ENCODE data around the gene FAM32A.

Gene FAM32A

DNA sequence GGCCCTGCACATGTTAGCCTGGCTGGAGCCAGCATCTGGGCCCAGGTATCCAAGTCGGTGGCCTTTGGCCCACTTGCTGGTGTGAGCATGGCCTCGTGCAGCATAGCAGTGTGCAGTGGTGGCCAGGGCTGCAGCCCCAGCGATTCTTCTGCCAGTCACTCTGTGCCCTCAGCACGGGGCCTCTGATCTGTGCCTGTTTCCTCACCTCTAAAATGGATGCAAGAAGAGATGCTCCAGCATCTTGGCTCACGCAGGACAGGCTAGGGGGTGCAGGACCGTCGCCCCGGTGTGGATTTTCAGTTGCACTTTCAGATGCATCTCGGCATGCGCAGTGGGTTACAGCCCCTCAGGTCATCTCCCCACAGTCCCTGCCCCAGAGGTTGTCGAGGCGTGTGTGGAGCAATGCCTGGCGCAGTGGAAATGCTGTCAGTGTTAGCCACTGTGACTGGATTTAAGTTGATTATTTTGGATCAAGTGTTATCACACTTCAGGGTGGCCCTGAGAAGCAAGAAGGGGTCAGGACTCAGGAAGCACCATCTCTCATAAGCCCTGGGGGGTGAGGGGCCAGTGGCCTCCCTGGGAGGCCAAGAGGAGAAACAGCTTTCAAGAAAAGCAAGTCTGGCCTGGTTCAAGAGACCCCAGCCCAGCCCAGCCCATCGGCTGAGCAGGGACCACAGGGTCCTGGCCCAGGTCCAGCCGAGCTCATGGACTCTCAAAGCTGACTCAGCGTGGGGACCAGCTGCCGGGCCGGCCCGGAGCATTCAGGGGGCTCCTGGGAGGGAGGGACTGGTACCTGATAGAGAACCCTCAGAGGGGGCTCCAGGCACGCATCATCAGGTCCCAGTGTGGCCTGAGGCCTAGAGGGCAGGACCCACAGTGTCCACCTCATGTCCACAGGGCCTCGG is 40.3 kb downstream of the FAM32A start:
- no peaks in the 10 kb centered on the region for H3K4me1 ChIP-seq (ENCODE audit: control insufficient read depth, insufficient read depth, low read length)
- no peak overlapping the region for H3K9ac ChIP-seq (ENCODE audit: low read depth, low read length)
- no peak overlapping the region for H3K4me3 ChIP-seq (ENCODE audit: low read depth, low read length)
- no peak overlapping the region for H3K27ac ChIP-seq (ENCODE audit: low read depth, low read length)
- peaks cover 8% of the 10 kb centered on the region for H3K36me3 ChIP-seq (ENCODE audit: control insufficient read depth, insufficient read depth, low read length)
- H3K9me3 ChIP-seq (ENCODE audit: control insufficient read depth, insufficient read depth, low read length), result peaks cover 12% of the 10 kb centered on the region
- H3K27me3 ChIP-seq (ENCODE audit: control insufficient read depth, insufficient read depth, low read length), result no peaks in the 10 kb centered on the region

DNA sequence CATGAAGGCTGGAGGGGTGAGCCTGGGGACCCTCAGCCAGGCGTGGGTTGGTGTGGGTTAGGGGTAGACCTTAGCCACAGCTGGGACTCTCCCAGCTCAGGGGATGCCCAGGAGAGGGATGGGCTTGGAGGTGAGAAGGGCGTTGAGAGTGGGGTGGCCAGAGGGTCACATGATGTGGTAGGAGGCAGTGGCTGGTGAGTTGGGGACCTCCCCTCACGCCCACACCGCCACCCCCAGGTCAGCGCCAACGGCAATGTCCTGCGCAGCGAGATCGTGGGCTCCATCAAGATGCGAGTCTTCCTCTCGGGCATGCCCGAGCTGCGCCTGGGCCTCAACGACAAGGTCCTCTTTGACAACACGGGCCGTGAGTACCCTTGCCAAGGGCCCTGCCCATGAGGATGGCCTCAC is 41.0 kb downstream of the FAM32A start:
- peaks cover 5% of the 10 kb centered on the region for H3K9me3 ChIP-seq (ENCODE audit: control insufficient read depth, insufficient read depth, low read length)
- H3K27ac ChIP-seq (ENCODE audit: low read depth, low read length), result no peak overlapping the region
- H3K4me3 ChIP-seq (ENCODE audit: low read depth, low read length), result no peak overlapping the region
- H3K9ac ChIP-seq (ENCODE audit: low read depth, low read length), result no peak overlapping the region
- H3K4me1 ChIP-seq (ENCODE audit: control insufficient read depth, insufficient read depth, low read length), result no peaks in the 10 kb centered on the region
- H3K27me3 ChIP-seq (ENCODE audit: control insufficient read depth, insufficient read depth, low read length), result no peaks in the 10 kb centered on the region
- H3K36me3 ChIP-seq (ENCODE audit: control insufficient read depth, insufficient read depth, low read length), result peaks cover 8% of the 10 kb centered on the region

DNA sequence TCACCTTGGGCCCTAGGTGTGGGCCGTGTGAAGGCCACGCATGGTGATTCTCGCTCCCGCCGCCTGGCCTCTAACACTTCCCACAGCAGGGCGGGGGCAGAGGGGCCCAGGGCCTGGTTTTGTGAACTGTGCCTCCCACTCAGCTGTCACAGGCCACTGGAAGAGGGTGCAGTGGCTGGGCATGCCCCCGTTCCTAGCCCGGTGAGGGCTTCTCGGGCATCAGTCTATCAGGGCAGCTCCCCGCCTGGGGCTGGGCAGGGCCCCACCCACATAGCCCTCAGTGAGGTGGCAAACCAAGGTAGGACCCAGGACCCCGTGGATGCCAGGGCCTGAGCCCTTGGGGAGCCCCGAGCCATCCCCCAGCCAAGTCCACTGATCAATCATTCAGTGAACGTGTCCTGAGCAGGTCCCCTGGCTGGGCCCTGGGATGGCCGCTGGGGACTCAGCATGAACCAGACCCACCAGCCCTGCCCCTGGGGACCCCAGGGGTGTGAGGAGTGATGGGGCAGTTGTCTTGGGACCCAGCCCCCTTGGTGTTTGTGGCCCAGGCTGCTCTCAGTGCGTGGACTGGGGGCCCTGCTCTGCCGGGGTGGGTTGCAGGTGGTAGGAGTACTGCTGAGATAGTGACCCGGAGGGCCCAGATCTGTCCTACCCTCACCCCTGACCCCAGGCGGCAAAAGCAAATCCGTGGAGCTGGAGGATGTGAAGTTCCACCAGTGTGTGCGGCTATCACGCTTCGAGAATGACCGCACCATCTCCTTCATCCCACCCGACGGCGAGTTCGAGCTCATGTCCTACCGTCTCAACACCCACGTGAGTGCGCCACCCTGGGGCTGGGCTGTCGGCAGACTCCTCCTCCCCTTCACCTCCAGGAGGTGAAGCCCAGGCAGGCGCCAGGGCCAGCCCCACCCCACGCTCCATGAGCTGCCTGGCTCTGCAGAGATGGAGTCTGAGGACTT is 41.9 kb downstream of the FAM32A start:
- peaks cover 8% of the 10 kb centered on the region for H3K36me3 ChIP-seq (ENCODE audit: control insufficient read depth, insufficient read depth, low read length)
- H3K4me3 ChIP-seq (ENCODE audit: low read depth, low read length), result no peak overlapping the region
- H3K27ac ChIP-seq (ENCODE audit: low read depth, low read length), result no peak overlapping the region
- H3K27me3 ChIP-seq (ENCODE audit: control insufficient read depth, insufficient read depth, low read length), result no peaks in the 10 kb centered on the region
- H3K4me1 ChIP-seq (ENCODE audit: control insufficient read depth, insufficient read depth, low read length), result no peaks in the 10 kb centered on the region
- H3K9me3 ChIP-seq (ENCODE audit: control insufficient read depth, insufficient read depth, low read length), result no peaks in the 10 kb centered on the region
- no peak overlapping the region for H3K9ac ChIP-seq (ENCODE audit: low read depth, low read length)

DNA sequence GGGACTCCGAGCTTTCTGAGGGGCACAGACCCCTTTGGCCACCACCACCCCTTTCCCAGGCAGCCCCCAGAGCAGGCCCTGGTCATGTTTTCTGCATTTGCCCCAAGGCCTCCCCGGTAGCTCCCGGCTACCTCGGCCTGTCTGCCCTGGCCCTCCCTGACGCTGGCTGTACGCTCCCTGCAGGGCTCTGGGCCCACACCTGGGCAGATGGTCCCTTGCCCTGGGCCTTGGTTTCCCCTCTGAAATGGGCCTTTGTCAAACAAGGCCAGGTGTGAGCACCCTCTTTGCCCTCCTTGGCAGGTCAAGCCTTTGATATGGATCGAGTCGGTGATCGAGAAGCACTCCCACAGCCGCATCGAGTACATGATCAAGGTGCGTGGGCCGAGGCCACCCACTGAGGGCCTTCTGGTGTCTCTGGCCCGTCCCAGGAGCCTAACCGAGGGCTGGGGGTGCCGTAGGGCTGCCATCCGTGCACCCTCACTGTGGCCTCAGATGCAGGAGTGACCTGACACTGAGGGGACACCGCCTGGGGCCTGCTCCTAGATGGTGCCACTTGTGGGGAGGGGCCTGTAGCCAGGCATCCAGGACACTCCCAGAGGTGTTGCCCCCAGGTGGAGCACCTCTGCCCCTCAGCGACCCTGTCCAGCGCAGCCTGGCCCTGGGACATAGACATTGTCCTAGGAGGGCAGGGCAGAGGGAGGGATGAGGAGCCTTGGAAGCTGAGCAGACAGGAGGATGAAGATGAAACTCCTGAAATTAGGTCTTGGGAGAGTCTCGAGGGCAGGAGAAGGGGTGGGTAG is 42.8 kb downstream of the FAM32A start:
- H3K27me3 ChIP-seq (ENCODE audit: control insufficient read depth, insufficient read depth, low read length), result no peaks in the 10 kb centered on the region
- no peaks in the 10 kb centered on the region for H3K9me3 ChIP-seq (ENCODE audit: control insufficient read depth, insufficient read depth, low read length)
- no peak overlapping the region for H3K27ac ChIP-seq (ENCODE audit: low read depth, low read length)
- H3K36me3 ChIP-seq (ENCODE audit: control insufficient read depth, insufficient read depth, low read length), result peaks cover 8% of the 10 kb centered on the region
- no peak overlapping the region for H3K4me3 ChIP-seq (ENCODE audit: low read depth, low read length)
- H3K4me1 ChIP-seq (ENCODE audit: control insufficient read depth, insufficient read depth, low read length), result no peaks in the 10 kb centered on the region
- no peak overlapping the region for H3K9ac ChIP-seq (ENCODE audit: low read depth, low read length)

DNA sequence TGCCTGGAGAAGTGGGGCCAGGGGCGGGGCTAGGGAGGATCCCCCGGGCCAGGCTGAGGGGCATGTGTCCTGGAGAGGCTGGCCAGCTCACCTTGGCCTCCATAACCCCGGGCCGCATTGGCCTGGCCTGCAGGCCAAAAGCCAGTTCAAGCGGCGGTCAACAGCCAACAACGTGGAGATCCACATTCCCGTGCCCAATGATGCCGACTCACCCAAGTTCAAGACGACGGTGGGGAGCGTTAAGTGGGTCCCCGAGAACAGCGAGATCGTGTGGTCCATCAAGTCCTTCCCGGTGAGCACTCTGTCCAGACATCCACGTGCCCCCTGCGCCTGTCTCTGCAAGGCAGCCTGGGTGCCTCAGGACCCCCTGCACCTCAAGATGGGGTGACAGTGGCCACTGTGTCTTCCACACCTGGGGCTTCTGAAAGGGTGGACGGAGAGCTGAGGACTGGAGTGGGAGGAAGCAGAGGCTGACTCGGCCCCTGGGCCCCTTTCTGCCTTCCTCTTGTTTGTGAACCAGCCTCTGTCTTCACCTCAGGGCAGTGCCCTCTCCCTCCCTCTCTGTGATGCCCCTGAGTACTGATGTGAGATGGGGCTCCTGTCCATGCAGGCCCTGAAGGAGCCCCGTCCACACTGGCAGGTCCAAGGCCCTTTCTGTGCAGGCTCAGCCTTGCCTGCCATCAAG is 43.6 kb downstream of the FAM32A start:
- Histone ChIP-seq H3K36me3 (ENCODE audit: control insufficient read depth, insufficient read depth, low read length) (peaks cover 8% of the 10 kb centered on the region), H3K9ac (ENCODE audit: low read depth, low read length) (no peak overlapping the region), H3K27me3 (ENCODE audit: control insufficient read depth, insufficient read depth, low read length) (no peaks in the 10 kb centered on the region), H3K9me3 (ENCODE audit: control insufficient read depth, insufficient read depth, low read length) (no peaks in the 10 kb centered on the region), H3K4me1 (ENCODE audit: control insufficient read depth, insufficient read depth, low read length) (no peaks in the 10 kb centered on the region), H3K27ac (ENCODE audit: low read depth, low read length) (no peak overlapping the region), H3K4me3 (ENCODE audit: low read depth, low read length) (no peak overlapping the region)

DNA sequence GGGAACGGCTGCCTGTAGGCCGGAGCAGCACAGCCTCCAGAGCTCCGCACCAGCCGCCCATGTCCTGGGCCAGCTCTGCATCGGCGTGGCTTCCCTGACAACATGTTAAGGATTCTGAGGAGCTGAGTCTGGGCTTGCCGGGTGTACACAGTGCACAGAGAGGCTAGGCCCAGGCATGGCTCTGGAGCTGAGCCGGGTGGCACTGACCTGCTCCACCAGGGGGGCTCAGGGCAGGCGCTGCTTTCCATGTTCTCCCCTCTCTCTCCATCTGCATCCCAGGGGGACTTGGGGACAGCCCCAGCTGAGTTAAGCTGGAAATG is 44.1 kb downstream of the FAM32A start:
- Histone ChIP-seq H3K9ac (ENCODE audit: low read depth, low read length) (no peak overlapping the region), H3K36me3 (ENCODE audit: control insufficient read depth, insufficient read depth, low read length) (peaks cover 8% of the 10 kb centered on the region), H3K9me3 (ENCODE audit: control insufficient read depth, insufficient read depth, low read length) (no peaks in the 10 kb centered on the region), H3K4me1 (ENCODE audit: control insufficient read depth, insufficient read depth, low read length) (no peaks in the 10 kb centered on the region), H3K27ac (ENCODE audit: low read depth, low read length) (no peak overlapping the region), H3K4me3 (ENCODE audit: low read depth, low read length) (no peak overlapping the region), H3K27me3 (ENCODE audit: control insufficient read depth, insufficient read depth, low read length) (no peaks in the 10 kb centered on the region)

DNA sequence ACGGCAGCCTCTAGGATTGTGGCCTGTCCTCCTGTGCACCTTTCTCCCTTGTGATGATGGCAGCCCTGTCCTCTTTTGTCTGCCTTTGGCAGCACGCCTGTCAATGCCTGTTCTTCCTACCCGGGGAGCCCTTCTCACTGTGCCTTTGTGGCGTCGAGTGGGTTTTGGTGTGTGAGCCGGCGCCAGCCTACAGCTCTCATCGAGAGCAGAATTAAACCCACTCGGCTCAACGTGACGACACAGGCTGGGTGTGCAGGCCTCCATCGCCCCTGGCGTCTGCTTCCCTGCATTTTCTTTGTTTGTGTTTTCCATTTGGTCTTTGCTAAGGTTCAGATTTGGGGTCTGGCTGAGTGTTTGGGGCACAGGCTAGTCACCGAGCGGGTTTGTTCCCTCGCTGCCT is 46.9 kb downstream of the FAM32A start:
- no peak overlapping the region for H3K9ac ChIP-seq (ENCODE audit: low read depth, low read length)
- no peak overlapping the region for H3K27ac ChIP-seq (ENCODE audit: low read depth, low read length)
- H3K4me1 ChIP-seq (ENCODE audit: control insufficient read depth, insufficient read depth, low read length), result no peaks in the 10 kb centered on the region
- no peak overlapping the region for H3K4me3 ChIP-seq (ENCODE audit: low read depth, low read length)
- no peaks in the 10 kb centered on the region for H3K9me3 ChIP-seq (ENCODE audit: control insufficient read depth, insufficient read depth, low read length)
- H3K36me3 ChIP-seq (ENCODE audit: control insufficient read depth, insufficient read depth, low read length), result peaks cover 8% of the 10 kb centered on the region
- H3K27me3 ChIP-seq (ENCODE audit: control insufficient read depth, insufficient read depth, low read length), result no peaks in the 10 kb centered on the region

DNA sequence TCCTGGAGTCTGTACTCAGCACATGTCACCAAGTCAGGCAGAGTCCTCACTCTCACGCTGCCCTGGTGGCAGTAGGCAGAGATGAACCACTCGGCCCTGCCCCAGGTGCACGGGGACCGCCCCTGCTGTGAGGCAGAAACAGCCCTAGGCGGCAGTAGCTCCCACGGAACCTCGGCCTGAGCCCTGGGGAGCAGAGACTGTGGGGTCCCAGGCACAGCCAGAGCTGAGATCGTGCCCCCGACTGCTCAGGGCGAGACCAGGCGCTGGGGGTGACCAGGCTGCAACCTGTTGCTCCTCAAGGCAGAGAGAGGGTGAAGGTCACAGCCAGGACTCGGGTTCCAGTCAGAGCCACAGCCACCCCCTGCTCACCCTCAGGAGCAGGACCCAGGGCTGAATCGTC is 47.4 kb downstream of the FAM32A start:
- H3K27me3 ChIP-seq (ENCODE audit: control insufficient read depth, insufficient read depth, low read length), result no peaks in the 10 kb centered on the region
- H3K4me3 ChIP-seq (ENCODE audit: low read depth, low read length), result no peak overlapping the region
- no peaks in the 10 kb centered on the region for H3K4me1 ChIP-seq (ENCODE audit: control insufficient read depth, insufficient read depth, low read length)
- H3K36me3 ChIP-seq (ENCODE audit: control insufficient read depth, insufficient read depth, low read length), result peaks cover 8% of the 10 kb centered on the region; the same call in 1 of the 2 replicates
- no peak overlapping the region for H3K9ac ChIP-seq (ENCODE audit: low read depth, low read length)
- no peak overlapping the region for H3K27ac ChIP-seq (ENCODE audit: low read depth, low read length)
- no peaks in the 10 kb centered on the region for H3K9me3 ChIP-seq (ENCODE audit: control insufficient read depth, insufficient read depth, low read length)

DNA sequence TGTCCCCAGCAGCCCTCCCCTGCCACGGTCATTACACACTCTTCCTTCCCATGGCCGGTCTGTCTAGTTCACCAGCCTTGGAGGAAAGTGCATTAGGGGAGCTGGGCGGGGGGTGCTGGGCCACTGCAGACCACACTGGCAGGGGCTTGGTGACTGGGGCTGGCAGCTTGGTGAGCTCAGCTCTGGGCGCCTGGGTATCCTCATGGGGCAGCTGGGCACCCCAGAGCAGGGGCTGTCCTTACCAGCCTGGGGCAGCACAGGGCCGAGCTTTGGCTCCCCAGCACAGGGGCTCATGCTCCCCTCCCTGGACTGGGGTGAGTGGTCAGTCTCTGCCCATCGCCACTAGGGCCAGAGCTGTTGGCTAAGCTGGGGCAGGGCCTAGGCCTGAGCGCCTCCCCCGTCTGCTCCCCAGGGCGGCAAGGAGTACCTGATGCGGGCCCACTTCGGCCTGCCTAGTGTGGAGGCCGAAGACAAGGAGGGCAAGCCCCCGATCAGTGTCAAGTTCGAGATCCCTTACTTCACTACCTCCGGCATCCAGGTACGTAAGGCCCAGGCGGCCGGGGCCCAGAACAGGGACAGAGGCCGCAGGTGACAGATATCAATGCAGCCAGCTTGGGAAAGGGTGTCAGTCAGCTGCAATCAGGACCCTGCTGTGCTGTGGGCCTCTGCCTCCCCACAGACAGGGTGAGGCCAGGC is 48.0 kb downstream of the FAM32A start:
- H3K4me3 ChIP-seq (ENCODE audit: low read depth, low read length), result no peak overlapping the region
- H3K36me3 ChIP-seq (ENCODE audit: control insufficient read depth, insufficient read depth, low read length), result peaks cover 8% of the 10 kb centered on the region; the same call in 1 of the 2 replicates
- no peaks in the 10 kb centered on the region for H3K4me1 ChIP-seq (ENCODE audit: control insufficient read depth, insufficient read depth, low read length)
- H3K9ac ChIP-seq (ENCODE audit: low read depth, low read length), result no peak overlapping the region
- no peaks in the 10 kb centered on the region for H3K9me3 ChIP-seq (ENCODE audit: control insufficient read depth, insufficient read depth, low read length)
- H3K27ac ChIP-seq (ENCODE audit: low read depth, low read length), result no peak overlapping the region
- H3K27me3 ChIP-seq (ENCODE audit: control insufficient read depth, insufficient read depth, low read length), result no peaks in the 10 kb centered on the region

Data from HUES48 (cell line).